DOHH2 (cell line): ENCODE data around the gene RASGRF1.

ENCODE experiments used
- H3F3A ChIP-seq: fragments of 200-600 bp; sonication (generic), shearing (Covaris generic); 2 replicates; pipeline ENCODE4 v1.6.0; 2016; ENCODE audit warnings: antibody characterized with exemption, mild to moderate bottlenecking; ENCODE audit not compliant: control insufficient read depth, insufficient read depth
- H3K27ac ChIP-seq: fragments of 200-600 bp; sonication (generic); 2 replicates; pipeline ENCODE4 v1.5.1; 2014; ENCODE audit warnings: low read depth, mild to moderate bottlenecking, low read length, moderate library complexity
- H3K27me3 ChIP-seq: fragments of 200-600 bp; sonication (generic); 2 replicates; pipeline ENCODE4 v1.6.1; 2014; ENCODE audit warnings: mild to moderate bottlenecking, low read length, mixed read lengths; ENCODE audit not compliant: control insufficient read depth
- H3K36me3 ChIP-seq: fragments of 200-600 bp; sonication (generic); 2 replicates; pipeline ENCODE4 v1.6.1; 2014; ENCODE audit warnings: mild to moderate bottlenecking, low read length, moderate library complexity, mixed read lengths; ENCODE audit not compliant: control insufficient read depth
- H3K4me1 ChIP-seq: fragments of 200-600 bp; sonication (generic); 2 replicates; pipeline ENCODE4 v1.6.1; 2014; ENCODE audit warnings: mild to moderate bottlenecking, low read length, mixed read lengths; ENCODE audit not compliant: control insufficient read depth
- H3K4me2 ChIP-seq: fragments of 200-600 bp; sonication (generic); 2 replicates; pipeline ENCODE4 v1.6.0; 2014; ENCODE audit warnings: mild to moderate bottlenecking, low read length, moderate library complexity
- H3K4me3 ChIP-seq: fragments of 200-600 bp; sonication (generic); 2 replicates; pipeline ENCODE4 v1.5.1; 2014; ENCODE audit warnings: mild to moderate bottlenecking, low read length, mixed read lengths
- H3K79me2 ChIP-seq: fragments of 200-600 bp; sonication (generic); 2 replicates; pipeline ENCODE4 v1.6.1; 2014; ENCODE audit warnings: mild to moderate bottlenecking, low read length, mixed read lengths; ENCODE audit not compliant: control insufficient read depth
- H3K9me2 ChIP-seq: fragments of 200-600 bp; sonication (generic); replicated peaks from 2 replicates; pipeline ENCODE4 v1.6.1; 2014; ENCODE audit warnings: mild to moderate bottlenecking, low read length, mixed read lengths; ENCODE audit not compliant: control insufficient read depth
- H3K9me3 ChIP-seq: fragments of 200-600 bp; sonication (generic); 2 replicates; pipeline ENCODE4 v1.6.1; 2014; ENCODE audit warnings: antibody characterized with exemption, low read length, mixed read lengths; ENCODE audit not compliant: control insufficient read depth, insufficient read depth
- H4K20me1 ChIP-seq: fragments of 200-600 bp; sonication (generic); 2 replicates; pipeline ENCODE4 v1.6.0; 2014; ENCODE audit warnings: low read depth, mild to moderate bottlenecking, antibody characterized with exemption, low read length, moderate library complexity; ENCODE audit not compliant: control insufficient read depth, insufficient read depth
- EZH2phosphoT487 ChIP-seq: fragments of 200-600 bp; sonication (generic); IDR thresholded peaks from 2 replicates; pipeline ENCODE4 v1.6.1; 2017; ENCODE audit warnings: borderline replicate concordance, mild to moderate bottlenecking, antibody characterized with exemption, low read length, moderate library complexity, mixed read lengths
- TF ChIP-seq, protein P1 (sequence below): fragments of 200-600 bp; sonication (generic); IDR thresholded peaks from one replicate; pipeline ENCODE4 v1.5.1; 2014; ENCODE audit warnings: antibody characterized with exemption, mild to moderate bottlenecking, low read depth, low read length; ENCODE audit not compliant: poor library complexity, severe bottlenecking

RASGRF1 gene

GRCh38 chr15:78989701-78990240 lies 100.8 kb downstream of the RASGRF1 start:
- no peaks in the 10 kb centered on the region for H4K20me1 ChIP-seq
- H3K9me2 ChIP-seq: no peaks in the 10 kb centered on the region
- no peak overlapping the region for H3K27ac ChIP-seq
- no peak overlapping the region for H3K4me3 ChIP-seq
- no peak for TF ChIP-seq EZH2phosphoT487
- TF ChIP-seq, protein P1, sequence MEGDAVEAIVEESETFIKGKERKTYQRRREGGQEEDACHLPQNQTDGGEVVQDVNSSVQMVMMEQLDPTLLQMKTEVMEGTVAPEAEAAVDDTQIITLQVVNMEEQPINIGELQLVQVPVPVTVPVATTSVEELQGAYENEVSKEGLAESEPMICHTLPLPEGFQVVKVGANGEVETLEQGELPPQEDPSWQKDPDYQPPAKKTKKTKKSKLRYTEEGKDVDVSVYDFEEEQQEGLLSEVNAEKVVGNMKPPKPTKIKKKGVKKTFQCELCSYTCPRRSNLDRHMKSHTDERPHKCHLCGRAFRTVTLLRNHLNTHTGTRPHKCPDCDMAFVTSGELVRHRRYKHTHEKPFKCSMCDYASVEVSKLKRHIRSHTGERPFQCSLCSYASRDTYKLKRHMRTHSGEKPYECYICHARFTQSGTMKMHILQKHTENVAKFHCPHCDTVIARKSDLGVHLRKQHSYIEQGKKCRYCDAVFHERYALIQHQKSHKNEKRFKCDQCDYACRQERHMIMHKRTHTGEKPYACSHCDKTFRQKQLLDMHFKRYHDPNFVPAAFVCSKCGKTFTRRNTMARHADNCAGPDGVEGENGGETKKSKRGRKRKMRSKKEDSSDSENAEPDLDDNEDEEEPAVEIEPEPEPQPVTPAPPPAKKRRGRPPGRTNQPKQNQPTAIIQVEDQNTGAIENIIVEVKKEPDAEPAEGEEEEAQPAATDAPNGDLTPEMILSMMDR: no peak
- no peak overlapping the region for H3K4me2 ChIP-seq
- H3F3A ChIP-seq: no peaks in the 10 kb centered on the region
- no peaks in the 10 kb centered on the region for H3K4me1 ChIP-seq
- H3K79me2 ChIP-seq: no peaks in the 10 kb centered on the region
- H3K36me3 ChIP-seq: no peaks in the 10 kb centered on the region
- H3K9me3 ChIP-seq: no peaks in the 10 kb centered on the region
- peaks cover 24% of the 10 kb centered on the region for H3K27me3 ChIP-seq

GRCh38 chr15:78988361-78988911 lies 102.1 kb downstream of the RASGRF1 start:
- Histone ChIP-seq H4K20me1 (no peaks in the 10 kb centered on the region), H3K4me1 (no peaks in the 10 kb centered on the region), H3K36me3 (no peaks in the 10 kb centered on the region), H3F3A (no peaks in the 10 kb centered on the region), H3K4me3 (no peak overlapping the region), H3K4me2 (no peak overlapping the region), H3K27ac (no peak overlapping the region), H3K9me2 (no peaks in the 10 kb centered on the region), H3K79me2 (no peaks in the 10 kb centered on the region), H3K27me3 (peaks cover 24% of the 10 kb centered on the region), H3K9me3 (no peaks in the 10 kb centered on the region)
- no peak for TF ChIP-seq EZH2phosphoT487

DNA sequence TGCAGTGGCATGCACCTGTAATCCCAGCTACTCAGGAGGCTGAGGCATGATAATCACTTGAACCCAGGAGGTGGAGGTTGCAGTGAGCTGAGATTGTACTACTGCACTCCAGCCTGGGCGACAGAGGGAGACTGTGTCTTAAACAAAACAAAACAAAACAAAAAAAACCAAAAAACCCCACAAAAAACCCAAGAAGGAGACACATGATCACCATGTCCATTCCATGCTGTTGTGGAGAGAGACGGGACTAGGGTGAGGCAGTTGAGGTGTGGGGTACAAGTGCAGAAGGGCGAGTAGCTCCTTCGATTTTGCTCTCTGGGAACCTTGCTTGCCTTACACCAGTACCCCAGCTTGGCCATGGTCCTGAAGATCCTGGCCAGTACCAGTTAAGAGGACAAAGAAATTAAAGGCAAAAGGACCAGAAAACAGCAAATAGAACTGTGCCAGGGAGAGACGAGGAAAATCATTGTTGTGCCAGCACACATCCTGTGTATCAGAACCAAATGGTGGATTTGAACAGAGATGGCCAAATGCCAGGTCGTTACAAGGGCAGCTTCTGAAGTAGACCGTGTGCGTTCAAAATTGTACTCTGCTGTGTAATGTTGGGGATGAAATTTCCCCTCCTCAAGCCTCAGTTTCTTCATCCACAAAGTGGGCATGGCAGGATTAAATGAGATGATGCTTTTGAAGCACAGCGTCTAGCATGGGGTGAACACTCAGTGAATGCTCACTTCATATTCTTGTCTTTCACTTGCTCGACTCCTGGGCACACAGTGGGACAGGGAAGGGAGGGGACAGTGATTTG lies 102.8 kb downstream of the RASGRF1 start:
- Histone ChIP-seq H3K36me3 (no peaks in the 10 kb centered on the region), H3K4me2 (no peak overlapping the region), H3K9me3 (no peaks in the 10 kb centered on the region), H3K9me2 (no peaks in the 10 kb centered on the region), H3K27ac (no peak overlapping the region), H3K4me3 (no peak overlapping the region), H4K20me1 (no peaks in the 10 kb centered on the region), H3K27me3 (peaks cover 24% of the 10 kb centered on the region), H3K79me2 (no peaks in the 10 kb centered on the region), H3K4me1 (no peaks in the 10 kb centered on the region), H3F3A (no peaks in the 10 kb centered on the region)
- TF ChIP-seq, protein P1: no peak
- no peak for TF ChIP-seq EZH2phosphoT487

DNA sequence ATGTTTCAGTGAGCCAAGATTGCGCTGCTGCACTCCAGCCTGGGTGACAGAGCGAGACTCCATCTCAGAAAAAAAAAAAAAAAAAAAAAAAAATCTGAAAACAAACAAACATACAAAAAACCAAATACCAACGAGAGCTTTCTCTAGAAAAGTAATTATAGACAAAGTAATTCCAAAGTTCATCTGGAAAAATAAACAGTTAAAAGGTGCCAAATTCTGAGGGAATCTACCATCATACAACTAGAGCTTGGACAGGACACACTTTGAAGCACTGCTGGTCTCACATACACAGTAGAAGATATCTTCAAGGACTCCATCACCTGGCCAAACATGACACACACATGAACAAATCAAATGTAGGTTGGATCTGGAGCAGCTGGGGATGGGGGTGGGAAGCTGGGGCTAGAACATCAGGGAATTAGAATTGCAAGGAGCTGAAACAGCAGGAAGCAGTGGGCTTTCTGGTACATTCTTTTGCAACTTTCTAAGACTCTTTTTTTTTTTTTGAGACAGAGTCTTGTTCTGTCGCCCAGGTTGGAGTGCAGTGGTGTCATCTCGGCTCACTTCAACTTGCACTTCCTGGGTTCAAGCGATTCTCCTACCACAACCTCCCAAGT lies 104.6 kb downstream of the RASGRF1 start:
- no peaks in the 10 kb centered on the region for H3K4me1 ChIP-seq
- H3K27ac ChIP-seq: no peak overlapping the region
- no peaks in the 10 kb centered on the region for H3K36me3 ChIP-seq
- no peak overlapping the region for H3K4me3 ChIP-seq
- no peaks in the 10 kb centered on the region for H3F3A ChIP-seq
- TF ChIP-seq, protein P1: no peak
- TF ChIP-seq EZH2phosphoT487: no peak
- no peaks in the 10 kb centered on the region for H3K79me2 ChIP-seq
- H4K20me1 ChIP-seq: no peaks in the 10 kb centered on the region
- peaks cover 24% of the 10 kb centered on the region for H3K27me3 ChIP-seq
- no peaks in the 10 kb centered on the region for H3K9me2 ChIP-seq
- H3K4me2 ChIP-seq: no peak overlapping the region
- H3K9me3 ChIP-seq: no peaks in the 10 kb centered on the region
